ENCODE results near the gene MTRFR.

Gene MTRFR

DNA sequence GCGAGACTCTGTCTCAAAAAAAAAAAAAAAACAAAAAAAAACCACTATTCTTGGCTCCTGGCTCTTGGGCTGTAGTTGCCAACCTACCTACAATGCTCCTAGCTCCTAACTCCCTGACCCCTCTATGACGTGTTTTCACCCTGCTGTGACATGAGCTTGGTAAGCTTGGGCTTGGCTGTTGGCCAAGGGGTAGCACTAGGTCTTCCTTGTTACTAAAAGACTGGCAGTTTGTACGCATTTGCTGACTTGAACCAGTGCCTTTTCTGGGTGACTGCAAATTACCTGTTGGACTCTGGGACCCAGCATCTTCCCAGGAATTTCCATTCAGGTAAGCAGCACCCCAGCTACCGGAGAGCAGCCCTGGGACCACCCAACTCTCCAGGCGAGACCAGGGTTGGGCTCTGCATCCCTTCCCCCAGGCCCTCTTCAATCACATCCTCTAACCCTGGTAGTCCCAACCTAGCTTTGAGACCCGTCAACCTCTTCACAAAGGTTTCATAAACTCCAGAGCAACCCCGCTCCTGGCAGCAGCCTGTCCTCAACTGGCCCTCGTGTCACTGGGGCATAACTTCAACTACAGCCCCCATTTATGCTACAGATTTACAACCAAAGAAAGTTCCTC lies 30.1 kb downstream of the MTRFR start:
- Mint-ChIP-seq H3K4me3 (no peak overlapping the region), H3K27me3 (ENCODE audit: low read depth, poor library complexity) (no peaks in the 10 kb centered on the region), H3K9me3 (no peaks in the 10 kb centered on the region), H3K27ac (peak overlapping the region; percentile 45), H3K36me3 (ENCODE audit: low read depth) (peaks cover 81% of the 10 kb centered on the region), H3K4me1 (peaks cover 31% of the 10 kb centered on the region)
- no peak for TF ChIP-seq CTCF (IDR thresholded peaks at IDR 0.05)
- DNase-seq = no peak

- Mint-ChIP-seq H3K4me3 (no peak overlapping the region), H3K36me3 (ENCODE audit: low read depth) (peaks cover 67% of the 10 kb centered on the region), H3K9me3 (no peaks in the 10 kb centered on the region), H3K4me1 (peaks cover 42% of the 10 kb centered on the region), H3K27me3 (ENCODE audit: low read depth, poor library complexity) (no peaks in the 10 kb centered on the region), H3K27ac (peak overlapping the region; percentile 77)
- no peak for DNase-seq
- TF ChIP-seq CTCF (IDR thresholded peaks at IDR 0.05) = no peak
These were observed 31.4 kb downstream of the MTRFR start for GRCh38 chr12:123264642-123265041.

DNA sequence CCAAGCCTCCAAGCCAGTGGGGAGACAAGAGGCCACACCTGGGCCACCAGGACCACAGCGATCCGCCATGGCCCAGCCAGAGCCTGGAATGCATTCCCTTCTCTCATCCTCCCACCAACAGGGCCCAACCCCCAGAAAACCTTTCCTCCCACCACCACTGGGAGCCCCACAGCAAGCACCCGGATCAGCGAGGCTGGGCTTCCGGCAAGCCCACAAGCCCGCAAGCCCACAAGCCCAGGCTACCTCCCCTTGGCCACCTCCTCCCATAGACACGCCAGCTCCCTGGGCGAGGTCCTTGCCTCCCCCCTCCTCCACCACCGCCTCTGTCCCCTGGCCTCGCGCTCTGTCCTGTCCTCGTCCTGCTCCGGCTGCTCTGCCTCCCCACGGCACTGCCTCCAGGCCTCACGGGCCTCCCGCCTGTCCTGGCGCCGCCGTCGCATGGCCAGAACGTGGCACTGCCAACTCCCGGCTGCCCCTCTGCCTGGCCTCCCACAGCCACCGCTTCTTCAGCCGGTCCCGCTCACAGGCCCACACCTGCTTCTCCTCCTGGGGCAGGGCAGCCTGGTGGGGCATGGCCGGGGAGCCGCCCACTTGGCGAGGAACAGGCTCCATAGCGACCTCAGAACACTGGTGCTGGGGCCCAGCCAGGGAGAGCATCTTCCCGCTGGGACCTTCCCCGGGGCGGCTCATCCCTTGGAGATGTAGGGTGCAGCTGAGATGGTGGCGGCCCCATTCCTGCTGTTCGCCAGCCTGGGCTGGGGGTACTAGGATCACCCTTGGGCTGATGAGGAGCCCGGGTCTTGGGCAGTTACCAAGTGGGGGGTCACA lies 32.8 kb downstream of the MTRFR start:
- H3K4me3 Mint-ChIP-seq = no peak overlapping the region
- H3K27ac Mint-ChIP-seq = peak overlapping the region; percentile 89
- peaks cover 53% of the 10 kb centered on the region for H3K36me3 Mint-ChIP-seq (ENCODE audit: low read depth)
- TF ChIP-seq CTCF (IDR thresholded peaks at IDR 0.05) = no peak
- no peaks in the 10 kb centered on the region for H3K9me3 Mint-ChIP-seq
- peaks cover 39% of the 10 kb centered on the region for H3K4me1 Mint-ChIP-seq
- H3K27me3 Mint-ChIP-seq (ENCODE audit: low read depth, poor library complexity) = no peaks in the 10 kb centered on the region
- no peak for DNase-seq

GRCh38 chr12:123266679-123267277 lies 33.5 kb downstream of the MTRFR start:
- no peaks in the 10 kb centered on the region for H3K9me3 Mint-ChIP-seq
- no peak for DNase-seq
- no peaks in the 10 kb centered on the region for H3K27me3 Mint-ChIP-seq (ENCODE audit: low read depth, poor library complexity)
- peak overlapping the region; percentile 66 for H3K27ac Mint-ChIP-seq
- peaks cover 46% of the 10 kb centered on the region for H3K36me3 Mint-ChIP-seq (ENCODE audit: low read depth)
- TF ChIP-seq CTCF (IDR thresholded peaks at IDR 0.05) = no peak
- H3K4me3 Mint-ChIP-seq = no peak overlapping the region
- peaks cover 39% of the 10 kb centered on the region for H3K4me1 Mint-ChIP-seq

DNA sequence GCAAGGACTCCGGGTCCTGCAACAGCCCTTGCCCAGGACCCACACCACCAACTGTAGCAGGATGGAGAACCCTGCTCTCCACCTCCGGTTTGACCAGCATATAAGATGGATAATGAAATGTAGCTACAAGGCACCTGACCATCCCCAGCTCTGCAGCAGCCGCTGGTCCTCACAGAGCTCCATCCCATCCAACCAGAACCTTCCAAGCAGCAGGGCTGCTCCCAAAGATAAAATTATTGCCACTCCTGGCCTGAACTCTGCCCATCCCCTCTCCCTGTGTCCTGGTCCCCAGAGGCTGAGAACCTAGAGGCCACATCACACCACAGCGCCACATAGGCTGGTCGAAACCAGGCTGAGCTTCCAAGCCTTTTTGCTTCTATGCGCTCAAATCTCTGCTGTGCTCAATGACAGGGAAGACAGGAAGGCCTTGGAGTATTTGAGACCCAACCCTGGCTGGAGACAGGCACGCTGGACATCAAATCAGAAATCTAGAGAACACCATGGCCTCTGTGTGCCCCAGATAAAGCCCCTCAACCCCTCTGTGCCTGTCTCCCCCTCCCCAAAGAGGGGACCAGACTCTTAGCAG lies 34.2 kb downstream of the MTRFR start:
- H3K27me3 Mint-ChIP-seq (ENCODE audit: low read depth, poor library complexity) = no peaks in the 10 kb centered on the region
- peaks cover 39% of the 10 kb centered on the region for H3K36me3 Mint-ChIP-seq (ENCODE audit: low read depth)
- DNase-seq = no peak
- TF ChIP-seq CTCF (IDR thresholded peaks at IDR 0.05) = no peak
- peaks cover 44% of the 10 kb centered on the region for H3K4me1 Mint-ChIP-seq
- H3K4me3 Mint-ChIP-seq = no peak overlapping the region
- peak overlapping the region; percentile 83 for H3K27ac Mint-ChIP-seq
- H3K9me3 Mint-ChIP-seq = no peaks in the 10 kb centered on the region

Data from nephron progenitor cell (in vitro differentiated cells).